ENCODE data around the gene PTBP1.
A peak's percentile ranks its signal among the peaks of the same experiment; 100 is the strongest.
"Not testable (repeated sequence)": the region's sequence is repeated elsewhere in the genome, so short reads cannot be mapped to it uniquely, and the experiment has no call there.

The PTBP1 gene

DNA sequence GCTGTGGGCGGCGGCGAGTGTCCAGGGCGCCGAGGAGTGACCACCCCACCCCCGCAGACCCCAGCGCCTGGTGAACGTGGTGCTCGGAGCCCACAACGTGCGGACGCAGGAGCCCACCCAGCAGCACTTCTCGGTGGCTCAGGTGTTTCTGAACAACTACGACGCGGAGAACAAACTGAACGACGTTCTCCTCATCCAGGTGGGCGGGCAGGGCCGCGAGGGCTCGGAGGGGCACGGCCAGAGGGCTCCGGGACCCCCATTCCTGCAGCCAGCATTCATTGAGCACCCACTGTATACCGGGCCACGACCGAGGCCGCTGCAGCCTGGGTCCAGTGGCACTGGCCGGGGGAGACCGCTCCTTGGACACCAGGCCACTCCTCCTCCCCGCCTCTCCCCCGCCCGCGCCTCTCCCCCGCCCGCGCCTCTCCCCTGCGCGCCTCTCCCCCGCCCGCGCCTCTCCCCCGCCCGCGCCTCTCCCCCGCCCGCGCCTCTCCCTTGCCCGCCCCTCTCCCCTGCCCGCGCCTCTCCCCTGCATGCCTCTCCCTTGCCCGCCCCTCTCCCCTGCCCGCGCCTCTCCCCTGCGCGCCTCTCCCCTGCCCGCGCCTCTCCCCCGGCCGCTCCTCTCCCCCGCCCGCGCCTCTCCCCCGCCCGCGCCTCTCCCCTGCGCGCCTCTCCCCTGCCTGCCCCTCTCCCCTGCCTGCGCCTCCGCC is 46.7 kb downstream of the PTBP1 start:
- Histone ChIP-seq H3K36me3 (ENCODE audit: control insufficient read depth in 2 of 2, insufficient read depth in 2 of 2, low read length in 2 of 2) (no peaks in the 10 kb centered on the region), H3K27me3 (ENCODE audit: control insufficient read depth in 2 of 2, insufficient read depth in 2 of 2, low read length in 2 of 2) (peaks cover 25 to 42% of the 10 kb centered on the region in 2 donors), H3K9ac (ENCODE audit: low read depth in 1 of 2, low read length in 2 of 2) (no peak overlapping the region), H3K27ac (ENCODE audit: low read depth in 2 of 2, low read length in 2 of 2) (no peak overlapping the region), H3K9me3 (ENCODE audit: control insufficient read depth in 2 of 2, low read length in 2 of 2) (no peaks in the 10 kb centered on the region), H3K4me1 (ENCODE audit: control insufficient read depth in 2 of 2, insufficient read depth in 2 of 2, low read length in 2 of 2) (peaks cover 3 to 6% of the 10 kb centered on the region in 2 donors), H3K4me3 (ENCODE audit: low read length in 2 of 2) (no peak overlapping the region)

DNA sequence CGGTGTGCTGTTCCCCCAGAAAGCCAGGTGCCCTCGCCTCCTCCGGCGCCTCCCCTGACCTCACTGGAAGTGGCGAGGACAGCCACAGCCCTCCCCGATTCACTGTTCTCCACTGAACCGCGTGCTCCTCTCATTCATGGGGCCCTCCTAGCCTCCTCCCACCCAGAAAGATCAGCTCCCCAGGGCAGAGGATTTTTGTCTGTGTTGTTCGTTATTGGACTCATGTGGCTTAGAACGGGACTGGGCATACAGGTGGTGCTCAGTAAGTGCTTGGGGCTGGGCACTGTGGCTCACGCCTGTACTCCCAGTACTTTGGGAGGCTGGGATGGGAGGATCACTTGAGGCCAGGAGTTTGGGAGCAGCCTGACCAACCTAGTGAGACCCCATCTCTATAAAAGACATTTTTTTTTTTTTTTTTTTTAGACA is 47.3 kb downstream of the PTBP1 start:
- H3K9me3 ChIP-seq (ENCODE audit: control insufficient read depth in 2 of 2, low read length in 2 of 2): no peaks in the 10 kb centered on the region
- H3K27ac ChIP-seq (ENCODE audit: low read depth in 2 of 2, low read length in 2 of 2): no peak overlapping the region
- no peaks in the 10 kb centered on the region for H3K36me3 ChIP-seq (ENCODE audit: control insufficient read depth in 2 of 2, insufficient read depth in 2 of 2, low read length in 2 of 2)
- peaks cover 3 to 6% of the 10 kb centered on the region in 2 donors for H3K4me1 ChIP-seq (ENCODE audit: control insufficient read depth in 2 of 2, insufficient read depth in 2 of 2, low read length in 2 of 2)
- no peak overlapping the region for H3K9ac ChIP-seq (ENCODE audit: low read depth in 1 of 2, low read length in 2 of 2)
- H3K4me3 ChIP-seq (ENCODE audit: low read length in 2 of 2): no peak overlapping the region
- H3K27me3 ChIP-seq (ENCODE audit: control insufficient read depth in 2 of 2, insufficient read depth in 2 of 2, low read length in 2 of 2): peaks cover 25 to 42% of the 10 kb centered on the region in 2 donors

DNA sequence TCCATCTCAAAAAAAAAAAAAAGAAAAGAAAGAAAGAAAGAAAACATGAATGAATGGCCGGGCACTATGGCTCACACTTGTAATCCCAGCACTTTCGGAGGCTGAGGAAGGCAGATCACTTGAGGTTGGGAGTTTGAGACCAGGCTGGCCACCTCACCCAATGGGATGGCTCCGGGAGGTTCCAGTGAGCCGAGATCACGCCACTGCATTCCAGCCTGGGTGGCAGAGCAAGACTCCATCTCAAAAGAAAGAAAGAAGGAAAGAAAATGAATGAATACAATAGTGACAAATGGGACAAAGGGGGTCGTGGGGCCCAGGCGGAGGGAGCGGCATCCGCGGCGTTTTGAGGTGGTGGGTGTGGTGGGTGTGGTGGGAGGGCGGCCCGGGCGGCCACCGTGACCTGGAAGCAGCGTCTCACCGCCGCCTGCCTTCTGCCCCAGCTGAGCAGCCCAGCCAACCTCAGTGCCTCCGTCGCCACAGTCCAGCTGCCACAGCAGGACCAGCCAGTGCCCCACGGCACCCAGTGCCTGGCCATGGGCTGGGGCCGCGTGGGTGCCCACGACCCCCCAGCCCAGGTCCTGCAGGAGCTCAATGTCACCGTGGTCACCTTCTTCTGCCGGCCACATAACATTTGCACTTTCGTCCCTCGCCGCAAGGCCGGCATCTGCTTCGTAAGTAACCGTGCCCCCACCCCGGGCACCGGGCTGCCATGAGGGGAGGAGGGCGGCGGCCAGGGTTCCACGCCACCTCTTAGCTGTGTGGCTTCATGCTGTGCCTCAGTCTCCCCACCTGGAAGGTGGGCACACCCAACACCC is 48.7 kb downstream of the PTBP1 start:
- Histone ChIP-seq H3K4me3 (ENCODE audit: low read length in 2 of 2) (no peak overlapping the region), H3K9ac (ENCODE audit: low read depth in 1 of 2, low read length in 2 of 2) (no peak overlapping the region), H3K27me3 (ENCODE audit: control insufficient read depth in 2 of 2, insufficient read depth in 2 of 2, low read length in 2 of 2) (peaks cover 22 to 42% of the 10 kb centered on the region in 2 donors), H3K36me3 (ENCODE audit: control insufficient read depth in 2 of 2, insufficient read depth in 2 of 2, low read length in 2 of 2) (no peaks in the 10 kb centered on the region), H3K9me3 (ENCODE audit: control insufficient read depth in 2 of 2, low read length in 2 of 2) (no peaks in the 10 kb centered on the region), H3K27ac (ENCODE audit: low read depth in 2 of 2, low read length in 2 of 2) (no peak overlapping the region), H3K4me1 (ENCODE audit: control insufficient read depth in 2 of 2, insufficient read depth in 2 of 2, low read length in 2 of 2) (peaks cover 6 to 7% of the 10 kb centered on the region in 2 donors)

DNA sequence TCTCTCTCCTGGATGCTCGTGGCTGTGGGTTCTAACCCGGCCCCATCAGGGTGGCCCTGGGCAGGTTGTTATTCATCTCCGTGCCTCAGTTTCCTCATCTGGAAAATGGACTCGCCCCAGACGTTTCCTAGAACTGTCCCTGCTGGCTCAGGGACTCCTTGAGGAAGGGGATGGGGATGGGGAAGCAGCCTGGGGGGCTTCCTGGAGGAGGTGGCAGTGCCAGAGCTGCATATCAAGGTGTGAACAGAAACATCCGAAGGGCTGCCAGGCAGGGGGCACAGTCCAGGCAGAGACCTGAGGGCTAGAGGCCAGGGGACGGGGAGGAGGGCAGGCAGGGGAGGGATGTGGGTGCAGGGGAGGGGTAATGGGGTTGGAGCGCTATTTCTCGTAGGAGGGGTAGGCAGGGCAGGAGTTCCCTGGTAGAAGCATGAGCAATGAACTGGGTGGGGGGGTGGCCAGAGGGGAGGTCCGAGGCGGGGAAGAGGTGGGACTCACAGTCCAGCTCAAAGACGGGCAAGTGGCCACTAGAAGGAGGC is 51.2 kb downstream of the PTBP1 start:
- Histone ChIP-seq H3K4me1 (ENCODE audit: control insufficient read depth in 2 of 2, insufficient read depth in 2 of 2, low read length in 2 of 2) (peaks cover 3 to 8% of the 10 kb centered on the region in 2 donors), H3K9ac (ENCODE audit: low read depth in 1 of 2, low read length in 2 of 2) (no peak overlapping the region), H3K9me3 (ENCODE audit: control insufficient read depth in 2 of 2, low read length in 2 of 2) (no peaks in the 10 kb centered on the region), H3K4me3 (ENCODE audit: low read length in 2 of 2) (no peak overlapping the region), H3K27ac (ENCODE audit: low read depth in 2 of 2, low read length in 2 of 2) (no peak overlapping the region), H3K36me3 (ENCODE audit: control insufficient read depth in 2 of 2, insufficient read depth in 2 of 2, low read length in 2 of 2) (no peaks in the 10 kb centered on the region), H3K27me3 (ENCODE audit: control insufficient read depth in 2 of 2, insufficient read depth in 2 of 2, low read length in 2 of 2) (peaks cover 18 to 35% of the 10 kb centered on the region in 2 donors)

DNA sequence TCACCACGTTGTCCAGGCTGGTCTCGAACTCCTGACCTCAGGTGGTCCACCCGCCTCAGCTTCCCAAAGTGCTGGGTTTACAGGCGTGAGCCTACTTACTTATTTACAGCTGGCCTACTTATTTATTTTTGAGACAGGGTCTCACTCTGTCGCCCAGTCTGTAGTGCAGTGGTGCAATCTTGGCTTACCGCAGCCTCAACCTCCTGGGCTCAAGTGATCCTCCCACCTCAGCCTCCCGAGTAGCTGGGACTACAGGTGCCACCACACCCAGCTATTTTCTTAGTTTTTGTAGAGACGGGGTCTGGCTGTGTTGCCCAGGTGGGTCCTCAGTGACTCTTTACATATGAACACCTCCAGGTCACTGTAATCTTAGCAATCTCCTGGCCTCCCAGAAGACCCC is 51.9 kb downstream of the PTBP1 start:
- H3K4me3 ChIP-seq (ENCODE audit: low read length in 2 of 2); H3K9ac ChIP-seq (ENCODE audit: low read depth in 1 of 2, low read length in 2 of 2); H3K27ac ChIP-seq (ENCODE audit: low read depth in 2 of 2, low read length in 2 of 2); H3K9me3 ChIP-seq (ENCODE audit: control insufficient read depth in 2 of 2, low read length in 2 of 2); H3K36me3 ChIP-seq (ENCODE audit: control insufficient read depth in 2 of 2, insufficient read depth in 2 of 2, low read length in 2 of 2); H3K4me1 ChIP-seq (ENCODE audit: control insufficient read depth in 2 of 2, insufficient read depth in 2 of 2, low read length in 2 of 2): not testable (repeated sequence)
- peaks cover 15 to 31% of the 10 kb centered on the region in 2 donors for H3K27me3 ChIP-seq (ENCODE audit: control insufficient read depth in 2 of 2, insufficient read depth in 2 of 2, low read length in 2 of 2)

DNA sequence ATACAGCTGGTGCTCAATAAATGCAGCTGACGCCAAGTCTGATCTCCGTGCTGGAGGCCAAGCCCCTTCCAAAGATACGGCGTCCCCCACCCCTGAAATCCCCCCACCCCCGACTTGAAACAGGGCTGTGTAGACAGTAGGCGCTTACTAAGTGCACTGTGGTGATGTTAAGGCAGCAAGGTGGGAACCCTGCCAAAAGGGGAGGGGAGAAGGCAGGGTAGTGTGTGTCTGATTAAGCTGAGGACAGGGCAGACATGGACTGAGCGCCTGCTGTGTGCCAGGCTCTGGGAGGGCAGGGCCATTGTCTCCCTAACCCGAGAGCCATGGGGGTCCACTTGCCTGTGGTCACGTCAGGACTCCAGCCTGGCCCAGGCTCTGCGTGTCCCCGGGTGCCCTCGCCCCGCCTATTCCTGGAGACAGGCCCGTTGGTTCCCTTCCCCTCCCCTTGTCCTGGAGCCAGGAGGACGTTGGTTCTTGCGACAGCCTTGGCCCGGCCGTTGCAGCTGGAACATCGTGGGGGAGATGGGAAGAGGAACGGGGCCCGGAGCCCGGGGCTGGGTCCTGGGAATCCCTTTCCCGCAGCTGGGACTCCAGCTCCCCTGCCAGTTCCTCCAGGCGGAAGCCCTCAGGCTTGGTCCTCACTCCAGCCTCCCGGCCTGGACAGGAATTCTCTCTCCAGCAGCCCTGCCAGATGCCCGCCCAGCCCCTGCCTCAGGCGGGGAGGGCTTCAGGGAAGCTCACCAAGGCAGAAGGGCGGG is 53.1 kb downstream of the PTBP1 start:
- Histone ChIP-seq H3K4me1 (ENCODE audit: control insufficient read depth in 2 of 2, insufficient read depth in 2 of 2, low read length in 2 of 2) (peaks cover 0 to 5% of the 10 kb centered on the region in 2 donors), H3K27ac (ENCODE audit: low read depth in 2 of 2, low read length in 2 of 2) (peak overlapping the region; percentile 68 to 78), H3K27me3 (ENCODE audit: control insufficient read depth in 2 of 2, insufficient read depth in 2 of 2, low read length in 2 of 2) (peaks cover 15 to 27% of the 10 kb centered on the region in 2 donors), H3K4me3 (ENCODE audit: low read length in 2 of 2) (no peak overlapping the region), H3K9me3 (ENCODE audit: control insufficient read depth in 2 of 2, low read length in 2 of 2) (no peaks in the 10 kb centered on the region), H3K9ac (ENCODE audit: low read depth in 1 of 2, low read length in 2 of 2) (no peak overlapping the region), H3K36me3 (ENCODE audit: control insufficient read depth in 2 of 2, insufficient read depth in 2 of 2, low read length in 2 of 2) (no peaks in the 10 kb centered on the region)

DNA sequence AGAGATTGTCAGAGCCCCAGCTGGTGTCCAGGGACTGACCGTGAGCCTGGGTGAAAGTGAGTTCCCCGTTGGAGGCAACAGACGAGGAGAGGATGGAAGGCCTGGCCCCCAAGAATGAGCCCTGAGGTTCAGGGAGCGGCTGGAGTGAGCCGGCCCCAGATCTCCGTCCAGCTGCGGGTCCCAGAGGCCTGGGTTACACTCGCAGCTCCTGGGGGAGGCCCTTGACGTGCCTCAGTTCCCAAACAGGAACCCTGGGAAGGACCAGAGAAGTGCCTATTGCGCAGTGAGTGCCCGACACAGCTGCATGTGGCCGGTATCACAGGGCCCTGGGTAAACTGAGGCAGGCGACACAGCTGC is 53.7 kb downstream of the PTBP1 start:
- Histone ChIP-seq H3K4me3 (ENCODE audit: low read length in 2 of 2) (no peak overlapping the region), H3K4me1 (ENCODE audit: control insufficient read depth in 2 of 2, insufficient read depth in 2 of 2, low read length in 2 of 2) (peaks cover 0 to 5% of the 10 kb centered on the region in 2 donors), H3K27me3 (ENCODE audit: control insufficient read depth in 2 of 2, insufficient read depth in 2 of 2, low read length in 2 of 2) (peaks cover 11 to 26% of the 10 kb centered on the region in 2 donors), H3K27ac (ENCODE audit: low read depth in 2 of 2, low read length in 2 of 2) (peak overlapping the region; percentile 68 to 78), H3K36me3 (ENCODE audit: control insufficient read depth in 2 of 2, insufficient read depth in 2 of 2, low read length in 2 of 2) (no peaks in the 10 kb centered on the region), H3K9me3 (ENCODE audit: control insufficient read depth in 2 of 2, low read length in 2 of 2) (no peaks in the 10 kb centered on the region), H3K9ac (ENCODE audit: low read depth in 1 of 2, low read length in 2 of 2) (no peak overlapping the region)

DNA sequence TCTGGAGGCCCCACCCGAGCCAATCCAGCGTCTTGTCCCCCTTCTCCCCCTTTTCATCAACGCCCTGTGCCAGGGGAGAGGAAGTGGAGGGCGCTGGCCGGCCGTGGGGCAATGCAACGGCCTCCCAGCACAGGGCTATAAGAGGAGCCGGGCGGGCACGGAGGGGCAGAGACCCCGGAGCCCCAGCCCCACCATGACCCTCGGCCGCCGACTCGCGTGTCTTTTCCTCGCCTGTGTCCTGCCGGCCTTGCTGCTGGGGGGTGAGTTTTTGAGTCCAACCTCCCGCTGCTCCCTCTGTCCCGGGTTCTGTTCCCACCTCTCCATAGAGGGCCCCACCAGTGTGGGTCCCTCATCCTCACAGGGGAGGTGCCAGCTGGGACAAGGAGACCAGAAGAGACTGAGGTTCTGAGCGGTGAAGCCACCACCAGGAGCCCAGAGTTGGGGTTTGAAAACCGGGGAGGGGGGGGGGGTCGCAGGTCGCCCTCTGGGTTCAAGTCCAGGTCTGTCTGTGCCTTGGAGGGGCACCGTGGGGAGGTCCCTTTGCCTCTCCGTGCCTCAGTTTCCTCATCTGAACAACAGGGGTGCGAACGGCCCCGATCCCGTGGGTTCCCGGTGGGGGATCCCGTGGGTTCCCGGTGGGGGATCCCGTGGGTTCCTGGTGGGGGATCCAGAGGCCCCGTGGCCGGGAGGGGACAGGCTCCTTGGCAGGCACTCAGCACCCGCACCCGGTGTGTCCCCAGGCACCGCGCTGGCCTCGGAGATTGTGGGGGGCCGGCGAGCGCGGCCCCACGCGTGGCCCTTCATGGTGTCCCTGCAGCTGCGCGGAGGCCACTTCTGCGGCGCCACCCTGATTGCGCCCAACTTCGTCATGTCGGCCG is 55.1 kb downstream of the PTBP1 start, which contains the start of gene ELANE:
ELANE (plus strand) TSS at position 168 of the 878 bp plus-strand sequence; CDS start at position 194, 26 bp downstream.
- Histone ChIP-seq H3K4me1 (ENCODE audit: control insufficient read depth in 2 of 2, insufficient read depth in 2 of 2, low read length in 2 of 2) (peaks cover 0 to 5% of the 10 kb centered on the region in 2 donors), H3K27me3 (ENCODE audit: control insufficient read depth in 2 of 2, insufficient read depth in 2 of 2, low read length in 2 of 2) (peaks cover 5 to 16% of the 10 kb centered on the region in 2 donors), H3K36me3 (ENCODE audit: control insufficient read depth in 2 of 2, insufficient read depth in 2 of 2, low read length in 2 of 2) (no peaks in the 10 kb centered on the region), H3K27ac (ENCODE audit: low read depth in 2 of 2, low read length in 2 of 2) (peak within 1 kb of the TSS; percentile 68 to 78), H3K4me3 (ENCODE audit: low read length in 2 of 2) (no peak within 1 kb of the TSS), H3K9ac (ENCODE audit: low read depth in 1 of 2, low read length in 2 of 2) (no peak within 1 kb of the TSS), H3K9me3 (ENCODE audit: control insufficient read depth in 2 of 2, low read length in 2 of 2) (no peaks in the 10 kb centered on the region)

DNA sequence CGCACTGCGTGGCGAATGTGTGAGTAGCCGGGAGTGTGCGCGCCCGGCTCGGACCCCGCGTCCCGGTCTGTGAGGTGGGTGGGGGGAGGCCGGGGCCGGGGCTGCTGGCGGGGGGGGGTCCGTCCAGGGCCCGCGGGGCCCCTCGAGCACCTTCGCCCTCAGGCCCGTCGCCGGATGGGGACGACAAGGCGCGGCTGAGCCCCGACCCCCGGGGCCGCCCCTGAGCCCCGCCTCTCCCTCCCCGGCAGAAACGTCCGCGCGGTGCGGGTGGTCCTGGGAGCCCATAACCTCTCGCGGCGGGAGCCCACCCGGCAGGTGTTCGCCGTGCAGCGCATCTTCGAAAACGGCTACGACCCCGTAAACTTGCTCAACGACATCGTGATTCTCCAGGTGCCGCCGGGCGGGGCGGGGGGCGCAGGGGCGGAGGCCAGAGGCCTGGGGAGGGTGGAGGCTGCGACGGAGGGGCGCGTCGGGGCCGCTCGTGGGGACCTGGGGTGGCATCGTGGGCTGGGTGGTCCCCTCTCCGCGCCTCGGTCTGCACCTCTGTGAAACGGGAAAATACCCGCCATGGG is 55.8 kb downstream of the PTBP1 start:
- H3K27me3 ChIP-seq (ENCODE audit: control insufficient read depth in 2 of 2, insufficient read depth in 2 of 2, low read length in 2 of 2): peaks cover 4 to 9% of the 10 kb centered on the region in 2 donors
- no peaks in the 10 kb centered on the region for H3K36me3 ChIP-seq (ENCODE audit: control insufficient read depth in 2 of 2, insufficient read depth in 2 of 2, low read length in 2 of 2)
- H3K4me1 ChIP-seq (ENCODE audit: control insufficient read depth in 2 of 2, insufficient read depth in 2 of 2, low read length in 2 of 2): peaks cover 0 to 5% of the 10 kb centered on the region in 2 donors
- H3K9ac ChIP-seq (ENCODE audit: low read depth in 1 of 2, low read length in 2 of 2): no peak overlapping the region
- H3K9me3 ChIP-seq (ENCODE audit: control insufficient read depth in 2 of 2, low read length in 2 of 2): no peaks in the 10 kb centered on the region
- no peak overlapping the region for H3K27ac ChIP-seq (ENCODE audit: low read depth in 2 of 2, low read length in 2 of 2)
- H3K4me3 ChIP-seq (ENCODE audit: low read length in 2 of 2): no peak overlapping the region
